ENCODE data around the gene RANGAP1. TPM values are rescaled to one million over a fixed set of nuclear protein-coding genes. Genes with fewer than 3 reads are reported as not detected.

Gene RANGAP1
- total and polyA plus RNA-seq, 2 of the 13 experiments (the other 11 are each of a cell fraction or from before 2014, with no cell fraction given): 51.8 to 83.9 TPM

DNA sequence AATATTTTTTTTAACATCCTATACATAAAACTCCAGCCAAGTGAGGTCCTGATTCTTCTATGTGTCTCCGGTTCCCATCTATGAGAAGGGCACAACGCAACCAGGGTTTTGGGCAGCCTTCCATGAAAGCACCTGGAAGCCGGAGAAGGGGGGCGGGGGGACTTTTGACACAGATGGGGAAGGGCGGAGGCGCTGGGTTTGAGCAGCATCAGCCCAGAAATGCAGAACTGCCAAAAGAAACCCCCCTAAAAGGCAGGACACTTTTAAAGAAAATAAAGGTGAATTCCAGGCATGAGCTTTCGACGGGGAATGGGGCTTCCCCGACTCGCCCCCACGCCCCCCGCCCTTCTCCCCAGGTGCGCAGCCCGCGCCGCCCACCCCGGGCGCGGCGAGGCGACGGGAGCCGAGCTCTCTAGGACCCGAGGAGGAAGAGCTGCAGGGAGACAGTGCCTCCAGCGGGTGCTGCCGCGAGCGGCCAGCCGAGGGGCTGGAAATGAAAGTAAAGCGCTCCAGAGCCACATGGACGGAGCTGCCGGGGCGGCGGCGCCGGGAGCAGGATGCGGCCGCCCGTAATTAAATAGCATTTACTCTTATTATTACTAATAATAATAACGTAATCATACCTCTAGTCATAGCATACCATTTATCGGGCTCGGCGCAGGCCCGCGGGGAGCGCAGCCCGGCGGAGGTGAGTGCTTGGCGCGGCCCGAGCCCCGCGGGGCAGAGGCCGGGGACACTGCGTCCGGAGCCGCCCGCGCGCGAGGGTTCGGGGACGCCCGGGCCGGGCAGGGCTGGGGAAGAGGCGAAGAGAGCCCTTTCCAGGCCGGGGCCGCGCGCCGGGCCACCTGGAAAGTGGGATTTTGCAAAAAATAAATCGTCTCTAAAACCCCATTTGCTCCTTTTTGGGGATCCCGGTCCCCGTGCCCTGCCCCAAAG is 15.4 kb upstream of the RANGAP1 start, which contains the start of gene ZC3H7B (continued):
- 0 out of 2 replicates have a peak, but pooled peaks have one; percentile 39 for TF ChIP-seq ISX (CRISPR knock-in tag; conservative IDR thresholded peaks at IDR 0.05)
- TF ChIP-seq, protein P1, sequence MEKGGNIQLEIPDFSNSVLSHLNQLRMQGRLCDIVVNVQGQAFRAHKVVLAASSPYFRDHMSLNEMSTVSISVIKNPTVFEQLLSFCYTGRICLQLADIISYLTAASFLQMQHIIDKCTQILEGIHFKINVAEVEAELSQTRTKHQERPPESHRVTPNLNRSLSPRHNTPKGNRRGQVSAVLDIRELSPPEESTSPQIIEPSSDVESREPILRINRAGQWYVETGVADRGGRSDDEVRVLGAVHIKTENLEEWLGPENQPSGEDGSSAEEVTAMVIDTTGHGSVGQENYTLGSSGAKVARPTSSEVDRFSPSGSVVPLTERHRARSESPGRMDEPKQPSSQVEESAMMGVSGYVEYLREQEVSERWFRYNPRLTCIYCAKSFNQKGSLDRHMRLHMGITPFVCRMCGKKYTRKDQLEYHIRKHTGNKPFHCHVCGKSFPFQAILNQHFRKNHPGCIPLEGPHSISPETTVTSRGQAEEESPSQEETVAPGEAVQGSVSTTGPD (CRISPR knock-in tag; IDR thresholded peaks at IDR 0.05): no peak
- TF ChIP-seq ZFP36L2 (CRISPR knock-in tag; IDR thresholded peaks at IDR 0.05): no peak
- TF ChIP-seq RFX1 (IDR thresholded peaks at IDR 0.05): no peak
- TF ChIP-seq BHLHE40 (IDR thresholded peaks at IDR 0.05; ENCODE audit: low read length): 0 out of 2 replicates have a peak, but pooled peaks have one; percentile 13
- TF ChIP-seq MZF1 (CRISPR knock-in tag; IDR thresholded peaks at IDR 0.05; ENCODE audit: borderline replicate concordance): no peak
- no peak for TF ChIP-seq ZNF878 (CRISPR knock-in tag; IDR thresholded peaks at IDR 0.05)
- TF ChIP-seq, protein P2, sequence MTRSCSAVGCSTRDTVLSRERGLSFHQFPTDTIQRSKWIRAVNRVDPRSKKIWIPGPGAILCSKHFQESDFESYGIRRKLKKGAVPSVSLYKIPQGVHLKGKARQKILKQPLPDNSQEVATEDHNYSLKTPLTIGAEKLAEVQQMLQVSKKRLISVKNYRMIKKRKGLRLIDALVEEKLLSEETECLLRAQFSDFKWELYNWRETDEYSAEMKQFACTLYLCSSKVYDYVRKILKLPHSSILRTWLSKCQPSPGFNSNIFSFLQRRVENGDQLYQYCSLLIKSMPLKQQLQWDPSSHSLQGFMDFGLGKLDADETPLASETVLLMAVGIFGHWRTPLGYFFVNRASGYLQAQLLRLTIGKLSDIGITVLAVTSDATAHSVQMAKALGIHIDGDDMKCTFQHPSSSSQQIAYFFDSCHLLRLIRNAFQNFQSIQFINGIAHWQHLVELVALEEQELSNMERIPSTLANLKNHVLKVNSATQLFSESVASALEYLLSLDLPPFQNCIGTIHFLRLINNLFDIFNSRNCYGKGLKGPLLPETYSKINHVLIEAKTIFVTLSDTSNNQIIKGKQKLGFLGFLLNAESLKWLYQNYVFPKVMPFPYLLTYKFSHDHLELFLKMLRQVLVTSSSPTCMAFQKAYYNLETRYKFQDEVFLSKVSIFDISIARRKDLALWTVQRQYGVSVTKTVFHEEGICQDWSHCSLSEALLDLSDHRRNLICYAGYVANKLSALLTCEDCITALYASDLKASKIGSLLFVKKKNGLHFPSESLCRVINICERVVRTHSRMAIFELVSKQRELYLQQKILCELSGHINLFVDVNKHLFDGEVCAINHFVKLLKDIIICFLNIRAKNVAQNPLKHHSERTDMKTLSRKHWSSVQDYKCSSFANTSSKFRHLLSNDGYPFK (CRISPR knock-in tag; IDR thresholded peaks at IDR 0.05; ENCODE audit: borderline replicate concordance): no peak
- TF ChIP-seq SAP130 (CRISPR knock-in tag; IDR thresholded peaks at IDR 0.05; ENCODE audit: low read depth): peak; percentile 93
- no peak for TF ChIP-seq ZNF781 (CRISPR knock-in tag; IDR thresholded peaks at IDR 0.05; ENCODE audit: borderline replicate concordance, not compliant biosample characterization)
- TF ChIP-seq ARNT2 (CRISPR knock-in tag; IDR thresholded peaks at IDR 0.05; ENCODE audit: low read depth): 0 out of 2 replicates have a peak, but pooled peaks have one; percentile 33
- no peak for TF ChIP-seq FOXC1 (CRISPR knock-in tag; IDR thresholded peaks at IDR 0.05; ENCODE audit: borderline replicate concordance)
- TF ChIP-seq SMAD9 (CRISPR knock-in tag; IDR thresholded peaks at IDR 0.05): no peak
- TF ChIP-seq ZNF333 (CRISPR knock-in tag; IDR thresholded peaks at IDR 0.05; ENCODE audit: borderline replicate concordance): no peak
- TF ChIP-seq, protein P3, sequence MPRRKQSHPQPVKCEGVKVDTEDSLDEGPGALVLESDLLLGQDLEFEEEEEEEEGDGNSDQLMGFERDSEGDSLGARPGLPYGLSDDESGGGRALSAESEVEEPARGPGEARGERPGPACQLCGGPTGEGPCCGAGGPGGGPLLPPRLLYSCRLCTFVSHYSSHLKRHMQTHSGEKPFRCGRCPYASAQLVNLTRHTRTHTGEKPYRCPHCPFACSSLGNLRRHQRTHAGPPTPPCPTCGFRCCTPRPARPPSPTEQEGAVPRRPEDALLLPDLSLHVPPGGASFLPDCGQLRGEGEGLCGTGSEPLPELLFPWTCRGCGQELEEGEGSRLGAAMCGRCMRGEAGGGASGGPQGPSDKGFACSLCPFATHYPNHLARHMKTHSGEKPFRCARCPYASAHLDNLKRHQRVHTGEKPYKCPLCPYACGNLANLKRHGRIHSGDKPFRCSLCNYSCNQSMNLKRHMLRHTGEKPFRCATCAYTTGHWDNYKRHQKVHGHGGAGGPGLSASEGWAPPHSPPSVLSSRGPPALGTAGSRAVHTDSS (CRISPR knock-in tag; conservative IDR thresholded peaks at IDR 0.05): no peak
- TF ChIP-seq ZNF44 (CRISPR knock-in tag; IDR thresholded peaks at IDR 0.05): no peak
- peak; percentile 85; the same call in 1 of the 2 replicates for TF ChIP-seq HOXA5 (CRISPR knock-in tag; IDR thresholded peaks at IDR 0.05)
- no peak for TF ChIP-seq ZNF672 (CRISPR knock-in tag; IDR thresholded peaks at IDR 0.05)
- no peak for TF ChIP-seq MAFF (IDR thresholded peaks at IDR 0.05; ENCODE audit: low read depth, low read length)
- TF ChIP-seq KLF12 (CRISPR knock-in tag; IDR thresholded peaks at IDR 0.05; ENCODE audit: borderline replicate concordance): no peak; the same call in 1 of the 2 replicates
- peak; percentile 38; the same call in 1 of the 2 replicates for TF ChIP-seq ETV5 (CRISPR knock-in tag; IDR thresholded peaks at IDR 0.05; ENCODE audit: borderline replicate concordance)
- peak; percentile 67; the same call in 1 of the 2 replicates for TF ChIP-seq NKX3-1 (CRISPR knock-in tag; IDR thresholded peaks at IDR 0.05)
- TF ChIP-seq, protein P4, sequence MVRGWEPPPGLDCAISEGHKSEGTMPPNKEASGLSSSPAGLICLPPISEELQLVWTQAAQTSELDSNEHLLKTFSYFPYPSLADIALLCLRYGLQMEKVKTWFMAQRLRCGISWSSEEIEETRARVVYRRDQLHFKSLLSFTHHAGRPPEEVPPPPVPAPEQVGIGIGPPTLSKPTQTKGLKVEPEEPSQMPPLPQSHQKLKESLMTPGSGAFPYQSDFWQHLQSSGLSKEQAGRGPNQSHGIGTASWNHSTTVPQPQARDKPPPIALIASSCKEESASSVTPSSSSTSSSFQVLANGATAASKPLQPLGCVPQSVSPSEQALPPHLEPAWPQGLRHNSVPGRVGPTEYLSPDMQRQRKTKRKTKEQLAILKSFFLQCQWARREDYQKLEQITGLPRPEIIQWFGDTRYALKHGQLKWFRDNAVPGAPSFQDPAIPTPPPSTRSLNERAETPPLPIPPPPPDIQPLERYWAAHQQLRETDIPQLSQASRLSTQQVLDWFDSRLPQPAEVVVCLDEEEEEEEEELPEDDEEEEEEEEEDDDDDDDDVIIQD (CRISPR knock-in tag; IDR thresholded peaks at IDR 0.05; ENCODE audit: low read depth): no peak
